Activated naive CD8-positive, alpha-beta T cell treated with anti-CD3 and anti-CD28 coated beads for 36 hours (primary cell): Measurements from ENCODE around the gene NAPEPLD. TPM values are rescaled to one million over a fixed set of nuclear protein-coding genes. Genes with fewer than 3 reads are reported as not detected.
"Not testable (repeated sequence)": the region's sequence is repeated elsewhere in the genome, so short reads cannot be mapped to it uniquely, and the experiment has no call there.

Experiments used
- DNase-seq: peaks from one replicate; pipeline ENCODE4 v3.0.0; 2021
- H3K27ac Mint-ChIP-seq: one replicate; pipeline ENCODE4 v1.8.0; 2022; ENCODE audit warnings: mild to moderate bottlenecking, moderate library complexity, mixed read lengths
- H3K27me3 Mint-ChIP-seq: one replicate; pipeline ENCODE4 v1.8.0; 2022; ENCODE audit warnings: mild to moderate bottlenecking, mixed read lengths
- H3K36me3 Mint-ChIP-seq: one replicate; pipeline ENCODE4 v1.8.0; 2021; ENCODE audit warnings: mild to moderate bottlenecking, mixed read lengths
- H3K4me1 Mint-ChIP-seq: one replicate; pipeline ENCODE4 v1.8.0; 2021; ENCODE audit warnings: mixed read lengths
- H3K4me3 Mint-ChIP-seq: one replicate; pipeline ENCODE4 v1.8.0; 2022; ENCODE audit warnings: mild to moderate bottlenecking, moderate library complexity, mixed read lengths
- H3K9me3 Mint-ChIP-seq: one replicate; pipeline ENCODE4 v1.8.0; 2022; ENCODE audit warnings: mixed read lengths
- total RNA-seq, 2 experiments: library from RNA; stranded (reverse); gene quantifications; one replicate each; pipeline ENCODE4 v1.2.3, GENCODE V29; 2021

NAPEPLD gene
- total RNA-seq, 2 experiments from 2014 or later: 4.1 to 4.9 TPM

DNA sequence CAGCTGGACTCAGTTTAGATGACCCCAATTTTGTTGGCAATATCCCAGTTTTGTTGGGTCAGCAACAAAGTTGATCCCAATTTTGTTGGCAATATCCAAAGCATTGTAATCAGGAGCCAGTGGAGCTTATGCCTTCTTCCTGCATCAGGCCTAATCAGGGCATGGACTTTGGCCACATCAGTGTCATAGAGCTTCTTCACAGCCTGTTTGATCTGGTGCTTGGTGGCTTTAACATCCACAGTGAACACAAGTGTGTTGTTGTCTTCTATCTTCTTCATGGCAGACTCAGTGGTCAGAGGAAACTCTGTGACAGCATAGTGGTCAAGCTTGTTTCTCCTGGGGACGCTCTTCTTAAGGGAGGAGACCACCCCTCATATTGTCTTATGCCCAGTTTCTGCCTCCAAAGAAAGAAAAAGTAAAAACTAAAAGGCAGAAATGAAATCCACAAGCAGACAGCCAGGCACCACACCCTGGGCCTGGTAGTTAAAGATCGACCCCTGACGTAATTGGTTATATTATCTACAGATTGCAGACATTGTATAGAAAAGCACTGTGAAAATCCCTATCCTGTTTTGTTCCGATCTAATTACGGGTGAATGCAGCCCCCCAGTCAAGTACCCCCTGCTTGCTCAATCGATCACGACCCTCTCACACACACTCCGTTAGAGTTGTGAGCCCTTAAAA lies 3.2 kb upstream of the NAPEPLD start:
- not testable (repeated sequence) for H3K4me3 Mint-ChIP-seq, DNase-seq, H3K27me3 Mint-ChIP-seq, H3K27ac Mint-ChIP-seq, H3K9me3 Mint-ChIP-seq
- Mint-ChIP-seq H3K36me3 (peaks cover 19% of the 10 kb centered on the region), H3K4me1 (peaks cover 26% of the 10 kb centered on the region)

DNA sequence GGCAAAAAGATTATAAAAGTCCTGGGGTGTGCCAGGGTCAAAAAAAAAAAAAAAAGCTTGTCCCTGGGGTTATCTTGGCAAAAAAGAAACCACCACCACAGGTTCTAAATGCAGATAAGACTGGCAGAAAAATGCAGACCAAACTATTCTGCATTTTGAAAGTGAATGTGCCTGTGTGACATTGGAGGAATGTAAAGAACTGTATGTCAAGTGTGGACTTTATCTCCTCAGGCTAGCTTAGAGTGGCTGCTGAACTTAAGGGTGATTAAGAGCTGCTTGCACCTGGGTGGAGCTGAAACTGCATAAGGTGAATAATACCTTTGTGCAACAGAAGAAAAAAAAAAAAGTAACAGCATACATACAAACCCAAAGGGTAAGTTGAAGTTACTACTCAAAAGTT lies 1.3 kb upstream of the NAPEPLD start:
- Mint-ChIP-seq H3K9me3 (no peaks in the 10 kb centered on the region), H3K27me3 (no peaks in the 10 kb centered on the region), H3K4me3 (peak overlapping the region; percentile 76), H3K27ac (peak overlapping the region; percentile 91), H3K4me1 (peaks cover 33% of the 10 kb centered on the region), H3K36me3 (peaks cover 13% of the 10 kb centered on the region)
- DNase-seq: no peak

DNA sequence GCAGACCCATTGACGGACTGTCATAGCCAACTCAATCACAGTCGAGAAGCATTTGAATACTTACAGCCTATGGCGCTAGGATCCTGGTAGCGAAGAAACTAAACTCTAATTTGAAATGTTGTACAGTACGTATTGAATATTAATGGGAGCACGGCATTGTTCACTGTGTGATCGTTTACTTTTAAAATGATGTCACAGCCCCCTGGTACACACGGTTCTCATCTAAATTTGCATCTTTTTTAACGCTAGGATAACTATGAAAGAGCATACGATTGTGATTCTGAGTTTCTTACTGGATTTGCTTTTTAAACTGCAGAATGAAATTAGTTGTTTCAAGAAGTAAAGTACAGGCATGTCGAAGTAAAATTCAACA lies 895 bp upstream of the NAPEPLD start:
- peaks cover 13% of the 10 kb centered on the region for H3K36me3 Mint-ChIP-seq
- H3K4me1 Mint-ChIP-seq: peaks cover 33% of the 10 kb centered on the region
- no peak for DNase-seq
- peak overlapping the region; percentile 76 for H3K4me3 Mint-ChIP-seq
- H3K9me3 Mint-ChIP-seq: no peaks in the 10 kb centered on the region
- no peaks in the 10 kb centered on the region for H3K27me3 Mint-ChIP-seq
- peak overlapping the region; percentile 91 for H3K27ac Mint-ChIP-seq

DNA sequence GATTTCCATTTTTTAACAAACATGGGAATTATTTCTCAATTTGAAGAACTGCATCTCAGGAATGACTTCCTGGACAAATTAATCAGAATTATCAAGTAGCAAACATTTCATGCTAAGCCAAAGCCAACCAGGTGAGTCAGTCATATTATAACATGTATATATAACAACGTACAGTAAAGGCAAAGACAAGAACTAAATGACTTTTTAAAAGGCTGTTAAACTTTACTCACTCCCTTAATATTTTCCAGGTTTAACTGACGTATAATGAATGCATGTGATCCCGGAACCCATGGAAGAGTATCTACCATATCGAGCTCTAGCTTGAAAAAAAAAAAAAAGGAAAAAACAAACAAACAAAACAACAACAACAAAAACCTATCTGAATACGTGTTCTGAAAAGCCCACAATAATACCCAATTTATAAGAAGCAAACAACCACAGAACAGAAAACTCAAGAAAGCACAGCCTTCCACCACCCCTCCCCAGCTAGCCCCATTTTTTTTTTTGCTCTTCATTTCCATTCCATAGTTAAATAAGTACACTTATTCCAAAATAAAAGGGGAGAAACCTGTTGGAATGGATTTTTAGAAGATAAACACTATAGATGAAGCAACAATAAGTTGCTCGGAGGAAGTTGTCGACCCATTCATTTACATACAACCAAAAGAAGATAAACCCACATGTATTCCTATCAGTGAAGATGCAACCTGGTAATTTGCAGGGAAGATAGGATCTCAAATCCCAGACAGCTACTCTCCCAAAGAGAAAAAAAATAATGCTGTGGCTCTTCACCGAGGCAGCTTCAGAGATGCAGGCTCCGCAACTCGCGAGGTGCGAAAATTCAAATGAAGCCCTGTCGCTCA lies 537 bp downstream of the NAPEPLD start:
- no peak for DNase-seq
- Mint-ChIP-seq H3K4me3 (peak overlapping the region; percentile 95), H3K4me1 (peaks cover 33% of the 10 kb centered on the region)

DNA sequence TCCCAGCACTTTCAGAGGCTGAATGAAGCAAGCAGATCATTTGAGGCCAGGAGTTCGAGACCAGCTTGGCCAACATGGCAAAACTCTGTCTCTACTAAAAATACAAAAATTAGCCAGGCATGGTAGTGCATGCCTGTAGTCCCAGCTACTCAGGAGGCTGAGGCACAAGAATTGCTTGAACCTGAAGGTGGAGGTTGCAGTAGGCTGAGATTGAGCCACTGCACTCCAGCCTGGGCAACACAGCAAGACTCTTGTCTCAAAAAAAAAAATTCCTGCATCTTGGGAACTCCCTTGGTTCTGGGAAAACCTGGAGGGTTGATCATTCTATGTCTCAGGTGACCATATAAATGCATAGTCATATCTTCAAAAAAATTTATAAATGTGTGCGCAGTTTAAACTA lies 4.1 kb downstream of the NAPEPLD start:
- not testable (repeated sequence) for H3K27ac Mint-ChIP-seq, DNase-seq, H3K27me3 Mint-ChIP-seq, H3K4me3 Mint-ChIP-seq, H3K9me3 Mint-ChIP-seq
- H3K4me1 Mint-ChIP-seq: peaks cover 30% of the 10 kb centered on the region
- peaks cover 33% of the 10 kb centered on the region for H3K36me3 Mint-ChIP-seq

More for the DNA sequence above, 537 bp downstream of the NAPEPLD start:
- Mint-ChIP-seq H3K9me3 (no peaks in the 10 kb centered on the region), H3K27me3 (no peaks in the 10 kb centered on the region), H3K27ac (peak overlapping the region; percentile 97), H3K36me3 (peaks cover 18% of the 10 kb centered on the region)

DNA sequence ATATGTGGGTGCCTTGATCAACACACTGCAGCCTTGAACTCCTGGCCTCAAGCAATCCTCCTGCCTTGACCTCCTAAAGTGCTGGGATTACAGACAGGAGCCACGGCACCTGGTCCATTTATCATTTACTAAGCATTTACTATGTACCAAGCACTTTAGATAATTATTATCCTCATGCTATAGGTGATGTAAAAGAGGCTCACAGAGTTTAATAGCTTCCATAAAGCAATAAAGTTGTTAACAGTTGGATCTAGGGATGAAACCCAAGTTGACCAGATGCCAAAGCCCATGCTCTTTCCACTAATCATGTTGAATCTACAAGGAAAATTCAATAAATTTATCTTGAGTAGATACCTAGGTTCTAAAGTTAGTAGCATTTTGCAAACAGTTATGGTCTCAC lies 5.0 kb downstream of the NAPEPLD start:
- H3K27ac Mint-ChIP-seq: no peak overlapping the region
- no peaks in the 10 kb centered on the region for H3K27me3 Mint-ChIP-seq
- no peak for DNase-seq
- H3K36me3 Mint-ChIP-seq: peaks cover 30% of the 10 kb centered on the region
- peaks cover 26% of the 10 kb centered on the region for H3K4me1 Mint-ChIP-seq
- no peak overlapping the region for H3K4me3 Mint-ChIP-seq
- peaks cover 2% of the 10 kb centered on the region for H3K9me3 Mint-ChIP-seq

DNA sequence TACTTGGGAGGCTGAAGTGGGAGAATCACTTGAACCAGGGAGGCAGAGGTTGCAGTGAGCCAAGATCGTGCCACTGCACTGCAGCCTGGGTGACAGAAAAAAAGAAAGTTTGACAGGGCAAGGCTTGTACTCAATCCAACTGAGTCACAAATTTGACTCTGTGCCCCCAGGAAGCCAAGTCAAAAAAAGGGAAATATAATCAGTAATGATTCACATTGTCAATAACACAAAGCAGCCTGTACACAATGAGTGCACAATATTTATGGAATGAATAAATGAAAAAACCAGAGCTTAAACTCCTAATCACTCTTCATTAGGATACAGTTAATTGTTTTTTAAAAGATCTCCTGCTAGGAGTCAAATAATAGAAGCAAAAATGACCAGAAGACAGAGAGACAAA lies 6.4 kb downstream of the NAPEPLD start:
- no peak for DNase-seq
- Mint-ChIP-seq H3K27me3 (no peaks in the 10 kb centered on the region), H3K9me3 (peaks cover 2% of the 10 kb centered on the region), H3K36me3 (peaks cover 30% of the 10 kb centered on the region), H3K4me1 (peaks cover 23% of the 10 kb centered on the region), H3K4me3 (no peak overlapping the region), H3K27ac (no peak overlapping the region)

DNA sequence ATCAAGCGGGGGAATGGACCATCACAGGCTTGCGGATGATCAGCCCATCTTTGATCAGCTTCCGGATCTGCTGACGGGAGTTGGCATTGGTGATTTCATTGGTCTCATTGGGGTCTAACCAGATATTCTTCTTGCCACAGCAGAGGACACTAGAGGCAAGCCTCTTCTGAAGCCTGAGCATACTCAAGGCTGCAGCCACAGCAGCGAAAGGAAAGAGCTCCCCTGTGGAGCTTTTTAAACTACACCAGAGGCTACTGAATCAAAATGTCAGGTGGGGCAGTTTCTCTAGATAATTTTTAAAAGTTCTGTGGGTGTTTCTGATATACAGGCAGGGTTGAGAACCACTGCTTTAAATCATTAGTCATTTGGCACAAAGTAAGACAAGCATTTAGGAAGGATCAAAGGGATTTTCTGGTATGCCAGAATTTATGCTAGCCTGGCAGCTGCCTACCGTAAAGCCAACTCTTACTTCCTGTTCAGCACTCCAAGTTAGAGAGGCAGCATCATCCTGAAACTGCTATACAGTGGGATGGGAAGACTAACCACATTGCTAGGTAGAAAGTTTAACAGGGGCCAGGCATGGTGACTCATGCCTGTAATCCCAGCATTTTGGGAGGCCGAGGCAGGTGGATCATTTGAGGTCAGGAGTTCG lies 7.0 kb downstream of the NAPEPLD start:
- Mint-ChIP-seq H3K9me3 (peaks cover 2% of the 10 kb centered on the region), H3K27ac (no peak overlapping the region), H3K4me3 (no peak overlapping the region), H3K27me3 (no peaks in the 10 kb centered on the region), H3K36me3 (peaks cover 30% of the 10 kb centered on the region), H3K4me1 (peaks cover 17% of the 10 kb centered on the region)
- DNase-seq: no peak

DNA sequence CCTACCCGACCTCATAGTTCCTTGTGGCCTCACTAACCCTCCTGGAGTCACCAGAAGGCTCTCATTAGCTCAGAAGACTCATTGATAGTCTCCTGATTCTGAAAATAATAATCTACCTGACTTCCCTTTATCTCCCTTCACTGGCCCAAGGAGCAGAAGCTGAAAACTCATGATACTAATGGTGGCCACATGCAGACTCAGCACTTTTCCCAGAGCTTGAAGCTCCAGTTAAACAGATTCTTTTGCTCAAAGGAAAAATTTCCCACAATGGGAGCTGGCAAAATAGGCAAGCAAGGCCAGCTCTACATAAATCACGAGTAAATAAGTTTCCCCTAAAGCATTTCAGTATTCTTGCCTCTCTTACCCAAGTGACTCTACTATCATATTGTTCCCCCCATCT lies 8.2 kb downstream of the NAPEPLD start:
- Mint-ChIP-seq H3K9me3 (peaks cover 2% of the 10 kb centered on the region), H3K4me1 (peaks cover 7% of the 10 kb centered on the region), H3K4me3 (no peak overlapping the region), H3K27ac (no peak overlapping the region), H3K27me3 (no peaks in the 10 kb centered on the region), H3K36me3 (peaks cover 30% of the 10 kb centered on the region)
- DNase-seq: no peak

DNA sequence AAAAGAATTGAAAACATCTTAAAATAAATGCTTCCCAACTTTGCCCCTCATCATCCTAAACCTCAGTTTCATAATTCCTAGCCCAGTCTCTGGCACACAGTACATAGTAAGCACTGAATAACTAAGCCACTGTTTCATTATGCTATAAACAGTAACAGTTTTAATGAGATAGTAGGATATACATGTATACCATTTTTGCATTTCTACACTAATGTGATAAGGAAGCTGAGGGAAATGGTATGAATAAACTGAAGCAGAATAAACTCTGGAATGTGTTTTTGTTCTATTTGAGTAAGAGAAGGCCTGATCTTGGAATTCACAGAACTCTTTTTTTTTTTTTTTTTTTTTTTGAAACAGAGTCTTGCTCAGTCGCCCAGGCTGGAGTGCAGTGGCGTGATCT lies 8.8 kb downstream of the NAPEPLD start:
- Mint-ChIP-seq H3K27me3 (no peaks in the 10 kb centered on the region), H3K4me1 (peaks cover 4% of the 10 kb centered on the region), H3K9me3 (peaks cover 2% of the 10 kb centered on the region), H3K36me3 (peaks cover 30% of the 10 kb centered on the region), H3K27ac (no peak overlapping the region), H3K4me3 (no peak overlapping the region)
- DNase-seq: no peak

DNA sequence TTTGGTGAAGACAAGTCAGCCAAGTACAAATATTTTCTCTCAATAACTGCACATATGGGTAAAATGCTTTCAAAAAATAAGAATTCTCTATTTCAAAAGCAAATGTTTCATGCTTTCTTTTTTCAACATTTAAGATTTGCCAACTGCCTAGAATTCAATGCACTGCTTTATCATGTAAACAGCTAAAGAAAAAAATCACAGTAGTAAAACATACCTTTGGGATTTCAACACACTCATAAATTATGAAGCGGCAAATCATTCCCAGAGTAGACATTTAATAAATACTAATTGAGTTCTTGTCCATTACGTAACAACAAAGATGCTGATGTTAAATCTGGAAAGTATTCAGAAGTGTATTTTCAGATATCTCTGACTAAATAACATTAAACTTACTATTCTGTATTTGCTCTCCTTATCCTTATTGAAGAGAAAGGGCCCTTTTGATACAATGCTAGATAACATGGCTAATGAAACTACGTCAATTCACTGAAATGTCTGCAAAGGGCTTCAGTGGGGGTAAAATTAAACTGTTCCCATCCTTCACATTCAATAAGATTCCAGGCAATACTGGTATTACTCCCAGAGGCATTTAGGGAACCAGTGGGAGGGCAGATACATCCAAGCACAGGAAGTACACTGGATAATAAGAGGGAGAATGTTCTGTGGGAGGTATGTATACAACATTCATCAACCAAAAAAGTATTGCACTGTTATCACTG lies 13.9 kb downstream of the NAPEPLD start:
- no peaks in the 10 kb centered on the region for H3K9me3 Mint-ChIP-seq
- H3K27me3 Mint-ChIP-seq: no peaks in the 10 kb centered on the region
- H3K4me3 Mint-ChIP-seq: no peak overlapping the region
- DNase-seq: no peak
- no peaks in the 10 kb centered on the region for H3K36me3 Mint-ChIP-seq
- no peak overlapping the region for H3K27ac Mint-ChIP-seq
- H3K4me1 Mint-ChIP-seq: peaks cover 5% of the 10 kb centered on the region

DNA sequence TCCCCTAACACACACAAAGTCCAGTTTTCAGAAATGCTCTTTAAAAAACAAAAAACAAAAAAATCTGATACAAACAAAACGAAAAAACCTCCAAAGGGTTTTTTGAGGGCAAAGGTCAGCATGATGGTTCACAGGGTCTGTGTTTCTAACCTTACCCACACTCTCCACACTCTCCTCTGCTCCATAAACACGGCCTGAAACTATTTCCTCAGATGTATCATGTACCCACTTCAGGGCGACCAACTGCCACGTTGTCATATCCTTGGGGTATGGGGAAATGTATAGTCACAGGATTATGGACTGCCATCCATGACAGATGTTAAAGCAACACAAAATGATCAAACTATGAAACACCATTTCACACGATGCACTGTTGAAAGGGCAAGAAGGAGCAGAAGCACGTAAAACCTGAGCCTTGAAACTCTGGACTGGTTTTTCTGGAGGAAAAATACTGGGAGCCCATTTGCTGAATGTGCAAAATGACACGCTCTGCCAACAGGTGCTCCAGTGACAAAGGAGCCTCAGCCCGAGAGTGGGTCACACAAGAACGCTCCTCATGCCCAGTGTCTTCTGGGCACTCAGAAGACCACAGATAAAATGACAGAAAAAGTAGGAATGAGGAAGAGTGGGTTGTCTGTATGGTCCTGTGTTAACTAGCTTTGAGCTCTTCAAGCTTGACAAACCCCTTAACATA lies 15.8 kb downstream of the NAPEPLD start:
- no peak for DNase-seq
- no peaks in the 10 kb centered on the region for H3K27me3 Mint-ChIP-seq
- H3K36me3 Mint-ChIP-seq: no peaks in the 10 kb centered on the region
- no peak overlapping the region for H3K4me3 Mint-ChIP-seq
- H3K9me3 Mint-ChIP-seq: no peaks in the 10 kb centered on the region
- peaks cover 8% of the 10 kb centered on the region for H3K4me1 Mint-ChIP-seq
- H3K27ac Mint-ChIP-seq: no peak overlapping the region

DNA sequence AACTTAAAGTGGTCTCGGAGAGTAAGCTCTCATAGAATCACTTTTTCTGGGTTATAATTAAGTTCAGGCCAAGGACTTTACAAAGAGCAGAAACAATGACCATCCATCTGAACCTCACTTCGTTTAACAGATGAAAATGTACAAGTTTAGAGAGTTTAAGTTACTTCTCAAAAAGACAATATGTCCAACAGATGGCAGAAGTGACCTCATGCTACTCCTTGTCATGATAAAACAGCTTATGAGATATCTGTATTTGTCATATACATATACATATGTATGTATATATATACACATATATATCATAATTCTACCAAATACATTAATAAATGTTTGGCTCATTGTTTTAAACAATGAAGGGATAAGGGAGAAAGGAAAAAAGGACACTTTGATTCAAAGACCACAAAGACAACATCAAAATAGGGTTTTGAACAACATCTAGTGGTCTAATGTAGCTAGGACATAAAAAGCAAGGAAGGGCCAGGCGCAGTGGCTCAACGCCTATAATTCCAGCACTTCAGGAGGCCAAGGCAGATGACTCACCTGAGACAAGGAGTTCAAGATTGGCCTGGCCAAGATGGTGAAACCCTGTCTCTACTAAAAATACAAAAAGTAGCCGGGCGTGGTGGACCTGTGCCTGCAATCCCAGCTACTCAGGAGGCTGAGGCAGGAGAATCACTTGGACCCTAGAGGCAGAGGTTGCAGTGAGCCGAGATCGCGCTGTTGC lies 17.8 kb downstream of the NAPEPLD start:
- no peak overlapping the region for H3K27ac Mint-ChIP-seq
- H3K36me3 Mint-ChIP-seq: peaks cover 9% of the 10 kb centered on the region
- no peaks in the 10 kb centered on the region for H3K27me3 Mint-ChIP-seq
- peaks cover 8% of the 10 kb centered on the region for H3K4me1 Mint-ChIP-seq
- DNase-seq: no peak
- no peak overlapping the region for H3K4me3 Mint-ChIP-seq
- H3K9me3 Mint-ChIP-seq: no peaks in the 10 kb centered on the region
